ENCODE measurements around the gene NEAT1. TPM values are rescaled to one million over a fixed set of nuclear protein-coding genes. Genes with fewer than 3 reads are reported as not detected.

The NEAT1 gene
- total and polyA plus RNA-seq, 9 of the 15 experiments (the other 6 are each of a cell fraction or from before 2014, with no cell fraction given): 20.1 to 389 (median 62.8) TPM

DNA sequence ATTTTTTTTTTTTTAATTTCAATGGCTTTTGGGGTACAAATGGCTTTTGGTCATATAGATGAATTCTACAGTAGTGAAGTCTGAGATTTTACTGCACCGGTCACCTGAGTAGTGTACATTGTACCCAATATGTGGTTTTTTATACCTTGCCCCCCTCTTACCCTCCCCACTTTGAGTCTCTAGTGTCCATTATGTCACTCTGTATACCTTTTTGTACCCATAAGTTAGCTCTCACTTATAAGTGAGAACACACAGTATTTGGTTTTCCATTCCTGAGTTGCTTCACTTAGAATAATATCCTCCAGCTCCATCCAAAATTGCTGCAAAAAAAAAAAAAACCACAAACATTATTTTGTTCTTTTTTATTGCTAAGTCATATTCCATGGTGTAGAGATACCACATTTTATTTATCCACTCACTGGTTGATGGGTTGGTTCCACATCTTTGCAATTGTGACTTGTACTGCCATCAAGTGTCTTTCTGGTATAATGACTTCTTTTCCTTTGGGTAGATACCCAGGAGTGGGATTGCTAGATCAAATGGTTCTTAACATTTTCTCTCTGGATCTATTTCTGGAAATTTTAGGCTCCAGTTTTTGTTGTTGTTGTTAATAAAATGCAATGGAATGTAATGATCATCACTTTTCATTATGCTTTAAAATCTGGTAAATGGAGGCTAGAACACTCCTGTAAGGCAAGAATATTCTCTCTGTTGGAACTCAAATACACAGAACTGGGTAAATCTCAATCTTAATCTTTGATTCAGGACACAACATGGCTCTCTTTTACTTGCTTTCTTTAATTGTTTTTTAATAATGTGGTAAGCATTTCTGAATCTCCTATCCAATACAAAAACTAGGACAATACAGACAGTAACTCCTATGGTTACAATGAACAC lies 10.3 kb downstream of the NEAT1 start (continued):
- TF ChIP-seq MAFG (tag; conservative IDR thresholded peaks at IDR 0.05): 0 out of 2 replicates have a peak, but pooled peaks have one; percentile 13
- TF ChIP-seq KHSRP (IDR thresholded peaks at IDR 0.05): peak; percentile 20; the same call in 1 of the 2 replicates
- no peak for TF ChIP-seq E2F8 (IDR thresholded peaks at IDR 0.05; ENCODE audit: low read depth, partially characterized antibody)
- TF ChIP-seq POLR2A (conservative IDR thresholded peaks at IDR 0.05): peak; percentile 64
- TF ChIP-seq MLLT1 (IDR thresholded peaks at IDR 0.05): peak in 1 of 2 experiments; percentile 56; a peak in 1 of 4 replicates
- no peak for TF ChIP-seq ZBTB26 (CRISPR knock-in tag; IDR thresholded peaks at IDR 0.05)
- TF ChIP-seq, protein P1, sequence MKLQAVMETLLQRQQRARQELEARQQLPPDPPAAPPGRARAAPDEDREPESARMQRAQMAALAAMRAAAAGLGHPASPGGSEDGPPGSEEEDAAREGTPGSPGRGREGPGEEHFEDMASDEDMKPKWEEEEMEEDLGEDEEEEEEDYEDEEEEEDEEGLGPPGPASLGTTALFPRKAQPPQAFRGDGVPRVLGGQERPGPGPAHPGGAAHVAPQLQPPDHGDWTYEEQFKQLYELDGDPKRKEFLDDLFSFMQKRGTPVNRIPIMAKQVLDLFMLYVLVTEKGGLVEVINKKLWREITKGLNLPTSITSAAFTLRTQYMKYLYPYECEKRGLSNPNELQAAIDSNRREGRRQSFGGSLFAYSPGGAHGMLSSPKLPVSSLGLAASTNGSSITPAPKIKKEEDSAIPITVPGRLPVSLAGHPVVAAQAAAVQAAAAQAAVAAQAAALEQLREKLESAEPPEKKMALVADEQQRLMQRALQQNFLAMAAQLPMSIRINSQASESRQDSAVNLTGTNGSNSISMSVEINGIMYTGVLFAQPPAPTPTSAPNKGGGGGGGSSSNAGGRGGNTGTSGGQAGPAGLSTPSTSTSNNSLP (IDR thresholded peaks at IDR 0.05; ENCODE audit: borderline replicate concordance, low read depth, low read length): peak; percentile 23; the same call in 1 of the 2 replicates
- no peak for TF ChIP-seq KLF16 (IDR thresholded peaks at IDR 0.05)
- TF ChIP-seq WHSC1 (IDR thresholded peaks at IDR 0.05; ENCODE audit: low read length): no peak
- no peak for TF ChIP-seq ZFPM2 (CRISPR knock-in tag; IDR thresholded peaks at IDR 0.05)
- peak; percentile 48; the same call in 1 of the 2 replicates for TF ChIP-seq REST (IDR thresholded peaks at IDR 0.05; ENCODE audit: borderline replicate concordance)
- no peak for TF ChIP-seq REST (CRISPR knock-in tag; IDR thresholded peaks at IDR 0.05; ENCODE audit: low read depth)

Measured in K562 (cell line).